ENCODE results near the gene PHF23. TPM values are rescaled to one million over a fixed set of nuclear protein-coding genes. Genes with fewer than 3 reads are reported as not detected.

Gene PHF23
- total and polyA plus RNA-seq, 10 donors, result 27.4 to 50.4 (median 37.7) TPM

DNA sequence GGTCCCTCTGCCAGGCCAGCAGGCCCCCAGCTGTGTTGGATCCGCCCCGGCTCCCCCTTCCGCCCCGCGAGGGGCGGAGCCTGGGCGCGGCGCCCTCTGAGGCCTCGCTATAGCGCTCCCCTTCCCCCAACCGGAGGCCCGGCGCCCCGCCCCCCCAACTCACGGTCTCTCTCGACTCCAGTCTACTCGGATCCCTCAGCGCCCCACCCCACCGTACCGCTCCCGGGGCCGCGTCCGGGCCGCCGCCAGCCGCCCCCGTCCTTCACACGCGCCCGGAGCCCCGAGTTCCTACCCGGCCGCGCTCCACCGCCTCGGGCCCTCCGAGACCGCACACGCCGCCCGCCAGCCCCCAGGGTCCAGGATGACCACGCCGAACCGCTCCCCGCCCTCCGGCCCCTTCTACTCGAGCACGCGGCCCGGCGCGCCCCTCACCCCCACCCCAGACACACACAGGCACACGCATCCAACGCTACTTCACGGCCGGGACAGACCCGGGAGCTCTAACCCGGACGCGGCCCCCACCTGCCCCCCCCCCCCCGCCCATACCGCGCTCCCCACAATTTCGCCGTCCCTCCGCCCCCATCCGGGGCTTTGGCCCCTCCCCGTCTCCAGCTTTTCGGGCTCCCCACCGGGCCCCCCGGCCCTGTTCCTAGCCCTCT, 1.4 kb downstream of the PHF23 start:
- H3K9me3 ChIP-seq, result no peaks in the 10 kb centered on the region
- no peaks in the 10 kb centered on the region for H3K27me3 ChIP-seq (replicated peaks in 1 of 7)
- peaks cover 0 to 42% (median 30%) of the 10 kb centered on the region in 6 donors for H3K36me3 ChIP-seq
- DNase-seq, result peak; percentile 97
- H3K27ac ChIP-seq, result peak overlapping the region; percentile 63 to 99 (median 96)
- 1 to 2% (median 1%) methylated on average over 16 to 71 of the region's 73 CpGs for WGBS, 5 donors
- H3K4me1 ChIP-seq, result peaks cover 31 to 70% (median 63%) of the 10 kb centered on the region in 6 donors
- intact Hi-C loops (cut with DNase I; ENCODE audit: low total_unique reads), result no loop called here
- TF ChIP-seq, protein P1, sequence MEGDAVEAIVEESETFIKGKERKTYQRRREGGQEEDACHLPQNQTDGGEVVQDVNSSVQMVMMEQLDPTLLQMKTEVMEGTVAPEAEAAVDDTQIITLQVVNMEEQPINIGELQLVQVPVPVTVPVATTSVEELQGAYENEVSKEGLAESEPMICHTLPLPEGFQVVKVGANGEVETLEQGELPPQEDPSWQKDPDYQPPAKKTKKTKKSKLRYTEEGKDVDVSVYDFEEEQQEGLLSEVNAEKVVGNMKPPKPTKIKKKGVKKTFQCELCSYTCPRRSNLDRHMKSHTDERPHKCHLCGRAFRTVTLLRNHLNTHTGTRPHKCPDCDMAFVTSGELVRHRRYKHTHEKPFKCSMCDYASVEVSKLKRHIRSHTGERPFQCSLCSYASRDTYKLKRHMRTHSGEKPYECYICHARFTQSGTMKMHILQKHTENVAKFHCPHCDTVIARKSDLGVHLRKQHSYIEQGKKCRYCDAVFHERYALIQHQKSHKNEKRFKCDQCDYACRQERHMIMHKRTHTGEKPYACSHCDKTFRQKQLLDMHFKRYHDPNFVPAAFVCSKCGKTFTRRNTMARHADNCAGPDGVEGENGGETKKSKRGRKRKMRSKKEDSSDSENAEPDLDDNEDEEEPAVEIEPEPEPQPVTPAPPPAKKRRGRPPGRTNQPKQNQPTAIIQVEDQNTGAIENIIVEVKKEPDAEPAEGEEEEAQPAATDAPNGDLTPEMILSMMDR (IDR thresholded peaks at IDR 0.05 in 8 of 11, conservative IDR thresholded peaks at IDR 0.05 in 3 of 11), result no peak
- no peak for TF ChIP-seq POLR2A (IDR thresholded peaks at IDR 0.05)
- TF ChIP-seq POLR2AphosphoS5 (IDR thresholded peaks at IDR 0.05), result peak; percentile 16 to 69 (median 46)
- H3K4me3 ChIP-seq, result peak overlapping the region; percentile 88 to 99 (median 96)

GRCh38 chr17:7237266-7237760, 1.9 kb downstream of the PHF23 start:
- Histone ChIP-seq H3K36me3 (peaks cover 0 to 42% (median 30%) of the 10 kb centered on the region in 6 donors), H3K27ac (peak overlapping the region; percentile 63 to 99 (median 96)), H3K27me3 (replicated peaks in 1 of 7) (no peaks in the 10 kb centered on the region), H3K4me3 (peak overlapping the region; percentile 88 to 99 (median 96)), H3K4me1 (peaks cover 31 to 76% (median 67%) of the 10 kb centered on the region in 6 donors), H3K9me3 (no peaks in the 10 kb centered on the region)
- DNase-seq, result no peak
- TF ChIP-seq POLR2A (IDR thresholded peaks at IDR 0.05) (no peak), POLR2AphosphoS5 (IDR thresholded peaks at IDR 0.05) (no peak)
- TF ChIP-seq, protein P1 (IDR thresholded peaks at IDR 0.05 in 8 of 11, conservative IDR thresholded peaks at IDR 0.05 in 3 of 11), result no peak
- 25 to 39% (median 28%) methylated on average over 4 to 6 of the region's 6 CpGs for WGBS, 5 donors
- intact Hi-C loops (cut with DNase I; ENCODE audit: low total_unique reads), result no loop called here

- Histone ChIP-seq H3K9me3 (no peaks in the 10 kb centered on the region), H3K4me3 (peak overlapping the region in 1 of 8 donors; percentile 99), H3K4me1 (peaks cover 31 to 80% (median 72%) of the 10 kb centered on the region in 6 donors), H3K27me3 (replicated peaks in 1 of 7) (no peaks in the 10 kb centered on the region), H3K27ac (peak overlapping the region in 7 of 8 donors; percentile 63 to 99 (median 96)), H3K36me3 (peaks cover 0 to 42% (median 30%) of the 10 kb centered on the region in 6 donors)
- TF ChIP-seq POLR2A (IDR thresholded peaks at IDR 0.05) (no peak), POLR2AphosphoS5 (IDR thresholded peaks at IDR 0.05) (no peak)
- TF ChIP-seq, protein P1 (IDR thresholded peaks at IDR 0.05 in 8 of 11, conservative IDR thresholded peaks at IDR 0.05 in 3 of 11), result no peak
- DNase-seq, result peak; percentile 78
- WGBS, 5 donors, result 87 to 96% (median 88%) methylated on average over 6 of the region's 6 CpGs
- intact Hi-C loops (cut with DNase I; ENCODE audit: low total_unique reads), result no loop called here
Measured at GRCh38 chr17:7236808-7237207, 2.4 kb downstream of the PHF23 start.
